ENCODE results near the gene FUS.

The FUS gene

DNA sequence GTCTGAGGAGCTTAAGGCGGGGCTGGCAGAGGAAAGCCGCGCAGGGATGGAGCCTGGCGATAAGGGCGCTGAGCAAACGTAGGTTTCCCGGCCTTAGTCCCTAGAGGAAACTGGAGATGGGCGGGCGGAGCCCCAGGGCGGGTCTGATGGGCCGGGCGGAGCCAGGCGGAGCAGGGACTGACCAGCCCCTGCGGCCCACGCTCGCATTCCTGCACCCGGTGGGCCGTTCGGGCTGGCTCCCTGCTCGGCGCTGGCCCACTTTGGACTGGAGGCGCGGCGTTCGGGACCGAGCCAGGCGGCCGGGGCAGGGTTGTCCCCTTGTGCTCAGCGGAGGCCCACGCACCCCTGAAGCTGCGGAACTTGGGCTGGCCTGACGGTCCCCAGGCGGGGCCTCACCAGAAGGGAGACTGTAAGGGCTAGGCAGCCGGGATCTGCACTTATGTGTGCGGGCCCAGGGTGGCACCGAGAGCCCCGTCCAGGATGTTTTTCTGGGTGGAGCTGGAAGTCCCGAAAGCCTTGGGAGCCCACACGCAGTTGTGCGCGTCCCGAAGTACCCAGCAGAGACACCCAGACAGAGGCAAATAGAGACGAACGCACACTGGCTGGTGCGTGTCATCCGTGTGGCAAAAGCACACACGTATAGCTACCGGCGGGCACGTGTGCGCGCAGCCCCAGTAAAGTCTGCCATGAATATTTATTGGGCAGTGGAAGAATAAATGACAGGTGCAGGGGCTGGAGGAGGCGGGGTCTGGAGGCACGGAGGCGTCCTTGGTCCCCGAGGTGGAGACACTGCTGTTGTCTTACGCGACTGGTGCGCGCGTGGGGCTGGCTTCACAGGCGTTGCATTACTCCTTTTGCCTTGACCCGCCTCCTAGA, 35.6 kb downstream of the FUS start (continued):
- TF ChIP-seq, protein P1, sequence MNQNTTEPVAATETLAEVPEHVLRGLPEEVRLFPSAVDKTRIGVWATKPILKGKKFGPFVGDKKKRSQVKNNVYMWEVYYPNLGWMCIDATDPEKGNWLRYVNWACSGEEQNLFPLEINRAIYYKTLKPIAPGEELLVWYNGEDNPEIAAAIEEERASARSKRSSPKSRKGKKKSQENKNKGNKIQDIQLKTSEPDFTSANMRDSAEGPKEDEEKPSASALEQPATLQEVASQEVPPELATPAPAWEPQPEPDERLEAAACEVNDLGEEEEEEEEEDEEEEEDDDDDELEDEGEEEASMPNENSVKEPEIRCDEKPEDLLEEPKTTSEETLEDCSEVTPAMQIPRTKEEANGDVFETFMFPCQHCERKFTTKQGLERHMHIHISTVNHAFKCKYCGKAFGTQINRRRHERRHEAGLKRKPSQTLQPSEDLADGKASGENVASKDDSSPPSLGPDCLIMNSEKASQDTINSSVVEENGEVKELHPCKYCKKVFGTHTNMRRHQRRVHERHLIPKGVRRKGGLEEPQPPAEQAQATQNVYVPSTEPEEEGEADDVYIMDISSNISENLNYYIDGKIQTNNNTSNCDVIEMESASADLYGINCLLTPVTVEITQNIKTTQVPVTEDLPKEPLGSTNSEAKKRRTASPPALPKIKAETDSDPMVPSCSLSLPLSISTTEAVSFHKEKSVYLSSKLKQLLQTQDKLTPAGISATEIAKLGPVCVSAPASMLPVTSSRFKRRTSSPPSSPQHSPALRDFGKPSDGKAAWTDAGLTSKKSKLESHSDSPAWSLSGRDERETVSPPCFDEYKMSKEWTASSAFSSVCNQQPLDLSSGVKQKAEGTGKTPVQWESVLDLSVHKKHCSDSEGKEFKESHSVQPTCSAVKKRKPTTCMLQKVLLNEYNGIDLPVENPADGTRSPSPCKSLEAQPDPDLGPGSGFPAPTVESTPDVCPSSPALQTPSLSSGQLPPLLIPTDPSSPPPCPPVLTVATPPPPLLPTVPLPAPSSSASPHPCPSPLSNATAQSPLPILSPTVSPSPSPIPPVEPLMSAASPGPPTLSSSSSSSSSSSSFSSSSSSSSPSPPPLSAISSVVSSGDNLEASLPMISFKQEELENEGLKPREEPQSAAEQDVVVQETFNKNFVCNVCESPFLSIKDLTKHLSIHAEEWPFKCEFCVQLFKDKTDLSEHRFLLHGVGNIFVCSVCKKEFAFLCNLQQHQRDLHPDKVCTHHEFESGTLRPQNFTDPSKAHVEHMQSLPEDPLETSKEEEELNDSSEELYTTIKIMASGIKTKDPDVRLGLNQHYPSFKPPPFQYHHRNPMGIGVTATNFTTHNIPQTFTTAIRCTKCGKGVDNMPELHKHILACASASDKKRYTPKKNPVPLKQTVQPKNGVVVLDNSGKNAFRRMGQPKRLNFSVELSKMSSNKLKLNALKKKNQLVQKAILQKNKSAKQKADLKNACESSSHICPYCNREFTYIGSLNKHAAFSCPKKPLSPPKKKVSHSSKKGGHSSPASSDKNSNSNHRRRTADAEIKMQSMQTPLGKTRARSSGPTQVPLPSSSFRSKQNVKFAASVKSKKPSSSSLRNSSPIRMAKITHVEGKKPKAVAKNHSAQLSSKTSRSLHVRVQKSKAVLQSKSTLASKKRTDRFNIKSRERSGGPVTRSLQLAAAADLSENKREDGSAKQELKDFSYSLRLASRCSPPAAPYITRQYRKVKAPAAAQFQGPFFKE (tag by site-specific recombination; IDR thresholded peaks at IDR 0.05; ENCODE audit: borderline replicate concordance): no peak
- no peak for TF ChIP-seq GLI2 (tag by site-specific recombination; IDR thresholded peaks at IDR 0.05; ENCODE audit: borderline replicate concordance, low read depth)
- TF ChIP-seq ZNF292 (tag by site-specific recombination; IDR thresholded peaks at IDR 0.05; ENCODE audit: borderline replicate concordance, low read depth): no peak
- TF ChIP-seq, protein P2, sequence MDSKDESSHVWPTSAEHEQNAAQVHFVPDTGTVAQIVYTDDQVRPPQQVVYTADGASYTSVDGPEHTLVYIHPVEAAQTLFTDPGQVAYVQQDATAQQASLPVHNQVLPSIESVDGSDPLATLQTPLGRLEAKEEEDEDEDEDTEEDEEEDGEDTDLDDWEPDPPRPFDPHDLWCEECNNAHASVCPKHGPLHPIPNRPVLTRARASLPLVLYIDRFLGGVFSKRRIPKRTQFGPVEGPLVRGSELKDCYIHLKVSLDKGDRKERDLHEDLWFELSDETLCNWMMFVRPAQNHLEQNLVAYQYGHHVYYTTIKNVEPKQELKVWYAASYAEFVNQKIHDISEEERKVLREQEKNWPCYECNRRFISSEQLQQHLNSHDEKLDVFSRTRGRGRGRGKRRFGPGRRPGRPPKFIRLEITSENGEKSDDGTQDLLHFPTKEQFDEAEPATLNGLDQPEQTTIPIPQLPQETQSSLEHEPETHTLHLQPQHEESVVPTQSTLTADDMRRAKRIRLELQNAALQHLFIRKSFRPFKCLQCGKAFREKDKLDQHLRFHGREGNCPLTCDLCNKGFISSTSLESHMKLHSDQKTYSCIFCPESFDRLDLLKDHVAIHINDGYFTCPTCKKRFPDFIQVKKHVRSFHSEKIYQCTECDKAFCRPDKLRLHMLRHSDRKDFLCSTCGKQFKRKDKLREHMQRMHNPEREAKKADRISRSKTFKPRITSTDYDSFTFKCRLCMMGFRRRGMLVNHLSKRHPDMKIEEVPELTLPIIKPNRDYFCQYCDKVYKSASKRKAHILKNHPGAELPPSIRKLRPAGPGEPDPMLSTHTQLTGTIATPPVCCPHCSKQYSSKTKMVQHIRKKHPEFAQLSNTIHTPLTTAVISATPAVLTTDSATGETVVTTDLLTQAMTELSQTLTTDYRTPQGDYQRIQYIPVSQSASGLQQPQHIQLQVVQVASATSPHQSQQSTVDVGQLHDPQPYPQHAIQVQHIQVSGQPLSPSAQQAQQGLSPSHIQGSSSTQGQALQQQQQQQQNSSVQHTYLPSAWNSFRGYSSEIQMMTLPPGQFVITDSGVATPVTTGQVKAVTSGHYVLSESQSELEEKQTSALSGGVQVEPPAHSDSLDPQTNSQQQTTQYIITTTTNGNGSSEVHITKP (tag by site-specific recombination; IDR thresholded peaks at IDR 0.05): peak; percentile 99
- TF ChIP-seq SCRT1 (tag by site-specific recombination; IDR thresholded peaks at IDR 0.05; ENCODE audit: borderline replicate concordance): no peak
- no peak for TF ChIP-seq ZNF433 (tag by site-specific recombination; IDR thresholded peaks at IDR 0.05; ENCODE audit: low read depth)
- TF ChIP-seq, protein P3, sequence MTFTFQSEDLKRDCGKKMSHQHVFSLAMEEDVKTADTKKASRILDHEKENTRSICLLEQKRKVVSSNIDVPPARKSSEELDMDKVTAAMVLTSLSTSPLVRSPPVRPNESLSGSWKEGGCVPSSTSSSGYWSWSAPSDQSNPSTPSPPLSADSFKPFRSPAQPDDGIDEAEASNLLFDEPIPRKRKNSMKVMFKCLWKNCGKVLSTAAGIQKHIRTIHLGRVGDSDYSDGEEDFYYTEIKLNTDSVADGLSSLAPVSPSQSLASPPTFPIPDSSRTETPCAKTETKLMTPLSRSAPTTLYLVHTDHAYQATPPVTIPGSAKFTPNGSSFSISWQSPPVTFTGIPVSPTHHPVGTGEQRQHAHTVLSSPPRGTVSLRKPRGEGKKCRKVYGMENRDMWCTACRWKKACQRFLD (tag by site-specific recombination; IDR thresholded peaks at IDR 0.05): no peak
- TF ChIP-seq ZNF473 (tag by site-specific recombination; IDR thresholded peaks at IDR 0.05): no peak
- TF ChIP-seq TCF7L2 (IDR thresholded peaks at IDR 0.05; ENCODE audit: borderline replicate concordance, low read depth, low read length): no peak
- TF ChIP-seq, protein P4, sequence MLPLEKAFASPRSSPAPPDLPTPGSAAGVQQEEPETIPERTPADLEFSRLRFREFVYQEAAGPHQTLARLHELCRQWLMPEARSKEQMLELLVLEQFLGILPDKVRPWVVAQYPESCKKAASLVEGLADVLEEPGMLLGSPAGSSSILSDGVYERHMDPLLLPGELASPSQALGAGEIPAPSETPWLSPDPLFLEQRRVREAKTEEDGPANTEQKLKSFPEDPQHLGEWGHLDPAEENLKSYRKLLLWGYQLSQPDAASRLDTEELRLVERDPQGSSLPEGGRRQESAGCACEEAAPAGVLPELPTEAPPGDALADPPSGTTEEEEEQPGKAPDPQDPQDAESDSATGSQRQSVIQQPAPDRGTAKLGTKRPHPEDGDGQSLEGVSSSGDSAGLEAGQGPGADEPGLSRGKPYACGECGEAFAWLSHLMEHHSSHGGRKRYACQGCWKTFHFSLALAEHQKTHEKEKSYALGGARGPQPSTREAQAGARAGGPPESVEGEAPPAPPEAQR (tag by site-specific recombination; IDR thresholded peaks at IDR 0.05): no peak
- TF ChIP-seq ZNF610 (tag by site-specific recombination; IDR thresholded peaks at IDR 0.05; ENCODE audit: borderline replicate concordance): no peak
- TF ChIP-seq, protein P5, sequence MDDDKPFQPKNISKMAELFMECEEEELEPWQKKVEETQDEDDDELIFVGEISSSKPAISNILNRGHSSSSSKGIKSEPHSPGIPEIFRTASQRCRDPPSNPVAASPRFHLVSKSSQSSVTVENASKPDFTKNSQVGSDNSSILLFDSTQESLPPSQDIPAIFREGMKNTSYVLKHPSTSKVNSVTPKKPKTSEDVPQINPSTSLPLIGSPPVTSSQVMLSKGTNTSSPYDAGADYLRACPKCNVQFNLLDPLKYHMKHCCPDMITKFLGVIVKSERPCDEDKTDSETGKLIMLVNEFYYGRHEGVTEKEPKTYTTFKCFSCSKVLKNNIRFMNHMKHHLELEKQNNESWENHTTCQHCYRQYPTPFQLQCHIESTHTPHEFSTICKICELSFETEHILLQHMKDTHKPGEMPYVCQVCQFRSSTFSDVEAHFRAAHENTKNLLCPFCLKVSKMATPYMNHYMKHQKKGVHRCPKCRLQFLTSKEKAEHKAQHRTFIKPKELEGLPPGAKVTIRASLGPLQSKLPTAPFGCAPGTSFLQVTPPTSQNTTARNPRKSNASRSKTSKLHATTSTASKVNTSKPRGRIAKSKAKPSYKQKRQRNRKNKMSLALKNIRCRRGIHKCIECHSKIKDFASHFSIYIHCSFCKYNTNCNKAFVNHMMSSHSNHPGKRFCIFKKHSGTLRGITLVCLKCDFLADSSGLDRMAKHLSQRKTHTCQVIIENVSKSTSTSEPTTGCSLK (tag by site-specific recombination; IDR thresholded peaks at IDR 0.05): no peak
- no peak for TF ChIP-seq ZNF624 (tag by site-specific recombination; IDR thresholded peaks at IDR 0.05)
- TF ChIP-seq ZSCAN16 (tag by site-specific recombination; IDR thresholded peaks at IDR 0.05): no peak
- TF ChIP-seq EGR2 (tag by site-specific recombination; IDR thresholded peaks at IDR 0.05; ENCODE audit: low read depth): peak; percentile 87
- no peak for TF ChIP-seq ZNF660 (tag by site-specific recombination; IDR thresholded peaks at IDR 0.05)
- peak; percentile 21; the same call in 1 of the 2 replicates for TF ChIP-seq ZNF2 (tag by site-specific recombination; IDR thresholded peaks at IDR 0.05)
- TF ChIP-seq, protein P6, sequence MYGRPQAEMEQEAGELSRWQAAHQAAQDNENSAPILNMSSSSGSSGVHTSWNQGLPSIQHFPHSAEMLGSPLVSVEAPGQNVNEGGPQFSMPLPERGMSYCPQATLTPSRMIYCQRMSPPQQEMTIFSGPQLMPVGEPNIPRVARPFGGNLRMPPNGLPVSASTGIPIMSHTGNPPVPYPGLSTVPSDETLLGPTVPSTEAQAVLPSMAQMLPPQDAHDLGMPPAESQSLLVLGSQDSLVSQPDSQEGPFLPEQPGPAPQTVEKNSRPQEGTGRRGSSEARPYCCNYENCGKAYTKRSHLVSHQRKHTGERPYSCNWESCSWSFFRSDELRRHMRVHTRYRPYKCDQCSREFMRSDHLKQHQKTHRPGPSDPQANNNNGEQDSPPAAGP (tag by site-specific recombination; IDR thresholded peaks at IDR 0.05): peak; percentile 88
- TF ChIP-seq, protein P7, sequence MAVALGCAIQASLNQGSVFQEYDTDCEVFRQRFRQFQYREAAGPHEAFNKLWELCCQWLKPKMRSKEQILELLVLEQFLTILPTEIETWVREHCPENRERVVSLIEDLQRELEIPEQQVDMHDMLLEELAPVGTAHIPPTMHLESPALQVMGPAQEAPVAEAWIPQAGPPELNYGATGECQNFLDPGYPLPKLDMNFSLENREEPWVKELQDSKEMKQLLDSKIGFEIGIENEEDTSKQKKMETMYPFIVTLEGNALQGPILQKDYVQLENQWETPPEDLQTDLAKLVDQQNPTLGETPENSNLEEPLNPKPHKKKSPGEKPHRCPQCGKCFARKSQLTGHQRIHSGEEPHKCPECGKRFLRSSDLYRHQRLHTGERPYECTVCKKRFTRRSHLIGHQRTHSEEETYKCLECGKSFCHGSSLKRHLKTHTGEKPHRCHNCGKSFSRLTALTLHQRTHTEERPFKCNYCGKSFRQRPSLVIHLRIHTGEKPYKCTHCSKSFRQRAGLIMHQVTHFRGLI (tag by site-specific recombination; IDR thresholded peaks at IDR 0.05): peak; percentile 64
- TF ChIP-seq ZNF174 (tag by site-specific recombination; IDR thresholded peaks at IDR 0.05): no peak
- no peak for TF ChIP-seq ZNF350 (tag by site-specific recombination; IDR thresholded peaks at IDR 0.05)

Measured in HEK293 (cell line).